Heart right ventricle (tissue), 16 donors: ENCODE data around the gene CYP2R1. TPM values are rescaled to one million over a fixed set of nuclear protein-coding genes. Genes with fewer than 3 reads are reported as not detected.
A peak's percentile ranks its signal among the peaks of the same experiment; 100 is the strongest.
"Not testable (repeated sequence)": the region's sequence is repeated elsewhere in the genome, so short reads cannot be mapped to it uniquely, and the experiment has no call there.

Experiments used
- ATAC-seq, 8 donors: fragments of 200-7000 bp; cut with Tn5 transposase; one replicate each; pipeline ENCODE4 v1.9.1; 2020; ENCODE audit warnings: mild to moderate bottlenecking in 8 of 8, moderate library complexity in 8 of 8, moderate number of reproducible peaks in 1 of 8
- DNase-seq, 2 donors: peaks; one replicate each; pipeline ENCODE4 v3.0.0-alpha.2; 2020
- H3K27ac ChIP-seq, 10 donors: fragments of 200-600 bp; sonication (generic) in 2 of 10; one replicate each; pipeline versions ENCODE4 v1.5.0 to v1.8.0; 2020 to 2022; ENCODE audit warnings: mild to moderate bottlenecking in 3 of 10
- H3K27me3 ChIP-seq, 7 donors: fragments of 200-600 bp; one replicate each; pipeline ENCODE4 v1.8.0; 2021 to 2022; ENCODE audit warnings: mild to moderate bottlenecking in 2 of 7
- H3K36me3 ChIP-seq, 9 donors: fragments of 200-600 bp; sonication (generic) in 1 of 9; one replicate each; pipeline versions ENCODE4 v1.5.0 to v1.8.0; 2020 to 2022; ENCODE audit warnings: mild to moderate bottlenecking in 2 of 9
- H3K4me1 ChIP-seq, 9 donors: fragments of 200-600 bp; sonication (generic) in 1 of 9; one replicate each; pipeline versions ENCODE4 v1.5.0 to v1.8.0; 2020 to 2022; ENCODE audit warnings: mild to moderate bottlenecking in 4 of 9
- H3K4me3 ChIP-seq, 10 donors: fragments of 200-600 bp; sonication (generic) in 2 of 10; one replicate each; pipeline versions ENCODE4 v1.5.0 to v1.8.0; 2020 to 2022; ENCODE audit warnings: mild to moderate bottlenecking in 7 of 10, moderate library complexity in 2 of 10
- H3K9me3 ChIP-seq, 11 donors: fragments of 200-600 bp in 10 of 11; sonication (generic) in 2 of 11; one replicate each; pipeline versions ENCODE4 v1.5.0 to v1.8.0; 2013 to 2022; ENCODE audit warnings: mild to moderate bottlenecking in 2 of 11, control low read depth in 1 of 11, moderate library complexity in 1 of 11
- CTCF ChIP-seq, 9 donors: fragments of 200-600 bp; sonication (generic) in 2 of 9; IDR thresholded peaks; one replicate each; pipeline versions ENCODE4 v1.5.0 to v1.8.0; 2021 to 2022; ENCODE audit warnings: antibody characterized with exemption in 9 of 9, mild to moderate bottlenecking in 5 of 9, moderate library complexity in 1 of 9
- WGBS, 2 donors: extraction: QIAGEN DNeasy Blood & Tissue Kit; methylation state at CpG; one replicate each; pipeline ENCODE4 v1.1.7; 2013; ENCODE audit warnings: inconsistent platforms in 1 of 2; 5-methylcytosine and 5-hydroxymethylcytosine counted together
- intact Hi-C, 10 donors: fragments of 100-400 bp; cut with DNase I; formaldehyde crosslinking; loops; one replicate each; pipeline versions ENCODE4 v1.11.1 to v1.14.2; 2022
- polyA plus RNA-seq, 2 donors: library from polyadenylated mRNA; stranded (reverse); fragments of 200-250 nt; gene quantifications; one replicate each; pipeline ENCODE4 v1.2.3, GENCODE V29; 2013
- total RNA-seq, 10 donors: library from RNA; stranded (reverse); fragmentation: NEBNext Ultra II Directional in 3 of 10; extraction: Animal tissue kit (Norgen Biotek cat#: 25700) in 3 of 10; gene quantifications; one replicate each; pipeline versions ENCODE4 v1.2.1 to v1.2.4, GENCODE V29; 2021 to 2023
- donor health status: Arrhythmogenic right ventricular cardiomyopathy.
- donor health status: ischemic (EF 13 %, LVEDD 7.1; RV severe dilation, severe dysfunction).
- donor health status: healthy with polysubstance abuse.
- donor health status: DM: no; HTN: yes; CAD: no.
- donor health status: DM: no; HTN: no; CAD: no.
- donor health status: ischemic (EF 25% LVEDD 6.9; RV normal size, moderate dysfunction).
- donor health status: ischemic (EF 25% LVEDD 5.7; RV mildly dilated, moderate dysfunction).
- donor health status: healthy.
- donor health status: DM: yes; HTN: yes; CAD: no.
- donor health status: Ischemic cardiomyopathy.
- donor health status: ischemic (EF 35%, LVEDD 5.7; RV mildly dilated, moderate dysfunction).
- donor health status: nonischemic (EF 11% LVEDD 7.7; RV severe dilation, severe dysfunction).
- donor health status: DM: yes; HTN: yes; CAD: no.
- donor health status: PGD.
- donor health status: ischemic (EF 29% LVEDD 5.4; RV normal size, mild dysfunction).
- donor health status: nonischemic (EF 23%, LVEDD 6.1; RV moderate dilation, normal function).

The CYP2R1 gene
- total and polyA plus RNA-seq, 12 donors, result 4.6 to 34.6 (median 6.8) TPM

- ATAC-seq (peak; percentile 87 to 96 (median 90)), DNase-seq (peak; percentile 88 to 90)
- Histone ChIP-seq H3K9me3 (no peaks in the 10 kb centered on the region), H3K4me1 (peaks cover 0 to 36% (median 10%) of the 10 kb centered on the region in 9 donors), H3K4me3 (peak overlapping the region; percentile 57 to 94 (median 84)), H3K27me3 (no peaks in the 10 kb centered on the region), H3K27ac (peak overlapping the region; percentile 16 to 96 (median 90)), H3K36me3 (no peaks in the 10 kb centered on the region)
- 0 to 1% methylated on average over 65 to 67 of the region's 67 CpGs for WGBS, 2 donors
- no peak for TF ChIP-seq CTCF (IDR thresholded peaks at IDR 0.05)
- intact Hi-C loops, result loop anchor here in 7 of 10 donors (2.0 to 10.0 kb wide), 6 partner anchors 247 to 377 kb away; partner anchors contain the start of genes PSMA1 (in 4 of the 7) and PDE3B (in 3 of the 7)
Measured at GRCh38 chr11:14891143-14892035, 642 bp downstream of the CYP2R1 start.

GRCh38 chr11:14886513-14886912 is 5.5 kb downstream of the CYP2R1 start:
- peaks cover 0 to 7% (median 0%) of the 10 kb centered on the region in 9 donors for H3K36me3 ChIP-seq
- intact Hi-C loops, result loop anchor here in 1 of 10 donors (5.0 kb wide), 1 partner anchor 344 kb away; no protein-coding TSS in a partner anchor
- ATAC-seq, result no peak
- peaks cover 0 to 21% (median 10%) of the 10 kb centered on the region in 9 donors for H3K4me1 ChIP-seq
- WGBS, 2 donors, result 25 to 32% methylated on average over 1 of the region's 1 CpG
- H3K27me3 ChIP-seq, result no peaks in the 10 kb centered on the region
- no peak for DNase-seq
- H3K4me3 ChIP-seq, result no peak overlapping the region
- TF ChIP-seq CTCF (IDR thresholded peaks at IDR 0.05), result no peak
- H3K27ac ChIP-seq, result no peak overlapping the region
- no peaks in the 10 kb centered on the region for H3K9me3 ChIP-seq

- ATAC-seq, result no peak
- WGBS, 2 donors, result 90 to 92% methylated on average over 1 of the region's 1 CpG
- Histone ChIP-seq H3K4me3 (no peak overlapping the region), H3K9me3 (no peaks in the 10 kb centered on the region), H3K27ac (no peak overlapping the region), H3K4me1 (peaks cover 0 to 7% (median 3%) of the 10 kb centered on the region in 9 donors), H3K27me3 (no peaks in the 10 kb centered on the region), H3K36me3 (peaks cover 0 to 21% (median 0%) of the 10 kb centered on the region in 9 donors)
- no peak for TF ChIP-seq CTCF (IDR thresholded peaks at IDR 0.05)
- DNase-seq, result no peak
- intact Hi-C loops, result loop anchor here in 1 of 10 donors (5.0 kb wide), 1 partner anchor 342 kb away; no protein-coding TSS in a partner anchor
Measured at GRCh38 chr11:14884667-14885273, 7.3 kb downstream of the CYP2R1 start.

- H3K4me3 ChIP-seq, DNase-seq, ATAC-seq, H3K9me3 ChIP-seq, H3K27ac ChIP-seq, H3K27me3 ChIP-seq, H3K4me1 ChIP-seq, intact Hi-C loops: not testable (repeated sequence)
- 75 to 100% methylated on average over 1 of the region's 1 CpG for WGBS, 2 donors
- H3K36me3 ChIP-seq, result peaks cover 0 to 31% (median 1%) of the 10 kb centered on the region in 9 donors
Measured at GRCh38 chr11:14883683-14884082, 8.3 kb downstream of the CYP2R1 start.
